ENCODE data around the gene SH3YL1. TPM values are rescaled to one million over a fixed set of nuclear protein-coding genes. Genes with fewer than 3 reads are reported as not detected.

SH3YL1 gene
- total RNA-seq: 18.4 and 20.1 TPM in 2 replicates

GRCh38 chr2:263774-264492 is at the start of gene SH3YL1:
Gene SH3YL1 (minus strand): TSS chr2:264032. CDS start chr2:263984, 48 bp downstream.
- Mint-ChIP-seq H3K27me3 (ENCODE audit: insufficient read depth) (no peaks in the 10 kb centered on the region), H3K4me3 (peak within 1 kb of the TSS; percentile 94), H3K36me3 (ENCODE audit: low read depth) (peaks cover 16% of the 10 kb centered on the region), H3K27ac (peak within 1 kb of the TSS; percentile 94), H3K4me1 (ENCODE audit: low read depth) (peaks cover 40% of the 10 kb centered on the region), H3K9me3 (peaks cover 2% of the 10 kb centered on the region)
- intact Hi-C loops (cut with micrococcal nuclease): loop anchor here (1.0 to 2.0 kb wide), 4 partner anchors 17 to 413 kb away; partner anchors contain the start of gene TMEM18
- peak; percentile 38 for DNase-seq (ENCODE audit: low spot score)

GRCh38 chr2:310994-311393 is 47.2 kb upstream of the SH3YL1 start:
- H3K27ac Mint-ChIP-seq: no peak overlapping the region
- DNase-seq (ENCODE audit: low spot score): no peak
- H3K4me3 Mint-ChIP-seq: no peak overlapping the region
- intact Hi-C loops (cut with micrococcal nuclease): loop anchor here (10.0 kb wide), 1 partner anchor 324 kb away; no protein-coding TSS in a partner anchor
- H3K9me3 Mint-ChIP-seq: no peaks in the 10 kb centered on the region
- peaks cover 8% of the 10 kb centered on the region for H3K27me3 Mint-ChIP-seq (ENCODE audit: insufficient read depth)
- H3K4me1 Mint-ChIP-seq (ENCODE audit: low read depth): no peaks in the 10 kb centered on the region
- H3K36me3 Mint-ChIP-seq (ENCODE audit: low read depth): no peaks in the 10 kb centered on the region

GRCh38 chr2:309954-310510 is 46.2 kb upstream of the SH3YL1 start:
- H3K4me3 Mint-ChIP-seq: no peak overlapping the region
- DNase-seq (ENCODE audit: low spot score): no peak
- H3K9me3 Mint-ChIP-seq: no peaks in the 10 kb centered on the region
- H3K4me1 Mint-ChIP-seq (ENCODE audit: low read depth): no peaks in the 10 kb centered on the region
- no peak overlapping the region for H3K27ac Mint-ChIP-seq
- no peaks in the 10 kb centered on the region for H3K36me3 Mint-ChIP-seq (ENCODE audit: low read depth)
- intact Hi-C loops (cut with micrococcal nuclease): loop anchor here (10.0 kb wide), 1 partner anchor 325 kb away; no protein-coding TSS in a partner anchor
- H3K27me3 Mint-ChIP-seq (ENCODE audit: insufficient read depth): peaks cover 7% of the 10 kb centered on the region

GRCh38 chr2:309148-309953 is 45.5 kb upstream of the SH3YL1 start:
- no peaks in the 10 kb centered on the region for H3K36me3 Mint-ChIP-seq (ENCODE audit: low read depth)
- H3K27ac Mint-ChIP-seq: no peak overlapping the region
- DNase-seq (ENCODE audit: low spot score): no peak

GRCh38 chr2:305366-305765 is 41.5 kb upstream of the SH3YL1 start:
- H3K36me3 Mint-ChIP-seq (ENCODE audit: low read depth): no peaks in the 10 kb centered on the region
- no peak for DNase-seq (ENCODE audit: low spot score)

More at GRCh38 chr2:309148-309953, 45.5 kb upstream of the SH3YL1 start:
- intact Hi-C loops (cut with micrococcal nuclease): no loop called here
- no peak overlapping the region for H3K4me3 Mint-ChIP-seq
- no peaks in the 10 kb centered on the region for H3K4me1 Mint-ChIP-seq (ENCODE audit: low read depth)
- no peaks in the 10 kb centered on the region for H3K9me3 Mint-ChIP-seq
- H3K27me3 Mint-ChIP-seq (ENCODE audit: insufficient read depth): peaks cover 5% of the 10 kb centered on the region

GRCh38 chr2:296354-296753 is 32.5 kb upstream of the SH3YL1 start:
- no peaks in the 10 kb centered on the region for H3K4me1 Mint-ChIP-seq (ENCODE audit: low read depth)

More at GRCh38 chr2:305366-305765, 41.5 kb upstream of the SH3YL1 start:
- Mint-ChIP-seq H3K4me1 (ENCODE audit: low read depth) (no peaks in the 10 kb centered on the region), H3K27ac (no peak overlapping the region), H3K4me3 (no peak overlapping the region), H3K27me3 (ENCODE audit: insufficient read depth) (peaks cover 11% of the 10 kb centered on the region), H3K9me3 (peaks cover 4% of the 10 kb centered on the region)
- intact Hi-C loops (cut with micrococcal nuclease): no loop called here

GRCh38 chr2:295090-295489 is 31.3 kb upstream of the SH3YL1 start:
- Mint-ChIP-seq H3K4me3 (no peak overlapping the region), H3K27me3 (ENCODE audit: insufficient read depth) (peaks cover 43% of the 10 kb centered on the region), H3K27ac (no peak overlapping the region), H3K9me3 (no peaks in the 10 kb centered on the region), H3K4me1 (ENCODE audit: low read depth) (no peaks in the 10 kb centered on the region), H3K36me3 (ENCODE audit: low read depth) (no peaks in the 10 kb centered on the region)
- intact Hi-C loops (cut with micrococcal nuclease): no loop called here
- DNase-seq (ENCODE audit: low spot score): no peak

More at GRCh38 chr2:296354-296753, 32.5 kb upstream of the SH3YL1 start:
- Mint-ChIP-seq H3K4me3 (no peak overlapping the region), H3K9me3 (peaks cover 4% of the 10 kb centered on the region), H3K27ac (no peak overlapping the region), H3K36me3 (ENCODE audit: low read depth) (no peaks in the 10 kb centered on the region), H3K27me3 (ENCODE audit: insufficient read depth) (peaks cover 38% of the 10 kb centered on the region)
- no peak for DNase-seq (ENCODE audit: low spot score)
- intact Hi-C loops (cut with micrococcal nuclease): no loop called here

- Mint-ChIP-seq H3K4me3 (peak overlapping the region; percentile 37), H3K4me1 (ENCODE audit: low read depth) (no peaks in the 10 kb centered on the region), H3K27me3 (ENCODE audit: insufficient read depth) (peaks cover 40% of the 10 kb centered on the region), H3K36me3 (ENCODE audit: low read depth) (peaks cover 2% of the 10 kb centered on the region), H3K9me3 (no peaks in the 10 kb centered on the region), H3K27ac (no peak overlapping the region)
- peak; percentile 16 for DNase-seq (ENCODE audit: low spot score)
- intact Hi-C loops (cut with micrococcal nuclease): loop anchor here (2.0 kb wide), 1 partner anchor 43 kb away; no protein-coding TSS in a partner anchor
Measured at GRCh38 chr2:290090-290722, 26.4 kb upstream of the SH3YL1 start.

GRCh38 chr2:289362-290089 is 25.7 kb upstream of the SH3YL1 start:
- peaks cover 2% of the 10 kb centered on the region for H3K36me3 Mint-ChIP-seq (ENCODE audit: low read depth)
- H3K27me3 Mint-ChIP-seq (ENCODE audit: insufficient read depth): peaks cover 41% of the 10 kb centered on the region
- intact Hi-C loops (cut with micrococcal nuclease): loop anchor here (2.0 to 5.0 kb wide), 2 partner anchors 43 to 57 kb away; no protein-coding TSS in a partner anchor

GRCh38 chr2:288758-289361 is 25.0 kb upstream of the SH3YL1 start:
- no peak overlapping the region for H3K27ac Mint-ChIP-seq
- H3K4me1 Mint-ChIP-seq (ENCODE audit: low read depth): no peaks in the 10 kb centered on the region
- intact Hi-C loops (cut with micrococcal nuclease): loop anchor here (5.0 kb wide), 1 partner anchor 57 kb away; no protein-coding TSS in a partner anchor
- peak overlapping the region; percentile 45 for H3K4me3 Mint-ChIP-seq
- DNase-seq (ENCODE audit: low spot score): no peak
- peaks cover 2% of the 10 kb centered on the region for H3K36me3 Mint-ChIP-seq (ENCODE audit: low read depth)
- peaks cover 41% of the 10 kb centered on the region for H3K27me3 Mint-ChIP-seq (ENCODE audit: insufficient read depth)
- H3K9me3 Mint-ChIP-seq: no peaks in the 10 kb centered on the region

More at GRCh38 chr2:289362-290089, 25.7 kb upstream of the SH3YL1 start:
- DNase-seq (ENCODE audit: low spot score): no peak
- no peaks in the 10 kb centered on the region for H3K4me1 Mint-ChIP-seq (ENCODE audit: low read depth)
- no peak overlapping the region for H3K27ac Mint-ChIP-seq
- no peaks in the 10 kb centered on the region for H3K9me3 Mint-ChIP-seq
- H3K4me3 Mint-ChIP-seq: peak overlapping the region; percentile 37

- intact Hi-C loops (cut with micrococcal nuclease): loop anchor here (5.0 kb wide), 1 partner anchor 56 kb away; no protein-coding TSS in a partner anchor
- DNase-seq (ENCODE audit: low spot score): no peak
- Mint-ChIP-seq H3K4me3 (no peak within 1 kb of the TSS), H3K9me3 (no peaks in the 10 kb centered on the region), H3K4me1 (ENCODE audit: low read depth) (no peaks in the 10 kb centered on the region), H3K27me3 (ENCODE audit: insufficient read depth) (peaks cover 41% of the 10 kb centered on the region), H3K27ac (no peak within 1 kb of the TSS), H3K36me3 (ENCODE audit: low read depth) (peaks cover 2% of the 10 kb centered on the region)
Measured at GRCh38 chr2:287911-288757, 24.3 kb upstream of the SH3YL1 start, which contains the start of gene ALKAL2. Gene ALKAL2 (minus strand): TSS chr2:288091. CDS start chr2:287835, 256 bp downstream.
